ENCODE measurements around the gene RPL19. TPM values are rescaled to one million over a fixed set of nuclear protein-coding genes. Genes with fewer than 3 reads are reported as not detected.

The RPL19 gene
- total and polyA plus RNA-seq, 2 donors (not counting 3 experiments of a cell fraction or from before 2014, with no cell fraction given) = 1,802 to 1,958 TPM

Other genes starting within 250 kb of the RPL19 start
- not detected in 2 replicates for gene FBXO47, start 232.9 kb upstream of the RPL19 start, total RNA-seq
- not detected in 2 replicates for gene FBXO47, start 232.9 kb upstream of the RPL19 start, polyA plus RNA-seq
- gene PLXDC1, start 48.6 kb upstream of the RPL19 start, total RNA-seq = not detected in 2 replicates
- gene PLXDC1, start 48.6 kb upstream of the RPL19 start, polyA plus RNA-seq = 0.03 TPM in 1 of 2 replicates, not detected in the other
- gene ARL5C, start 34.1 kb upstream of the RPL19 start, total RNA-seq = not detected in 2 replicates
- gene ARL5C, start 34.1 kb upstream of the RPL19 start, polyA plus RNA-seq = not detected in 2 replicates
- gene CACNB1, start 2.6 kb upstream of the RPL19 start, total RNA-seq = 12.3 and 14.6 TPM in 2 replicates
- 4.7 and 5.0 TPM in 2 replicates for gene CACNB1, start 2.6 kb upstream of the RPL19 start, polyA plus RNA-seq
- not detected in 2 replicates for gene STAC2, start 25.7 kb downstream of the RPL19 start, total RNA-seq
- gene STAC2, start 25.7 kb downstream of the RPL19 start, polyA plus RNA-seq = not detected in 2 replicates
- gene FBXL20, start 201.3 kb downstream of the RPL19 start, total RNA-seq = 14.8 and 18.0 TPM in 2 replicates
- gene FBXL20, start 201.3 kb downstream of the RPL19 start, polyA plus RNA-seq = 4.6 and 4.8 TPM in 2 replicates